ENCODE results near the gene ERBB2. TPM values are rescaled to one million over a fixed set of nuclear protein-coding genes. Genes with fewer than 3 reads are reported as not detected.
A peak's percentile ranks its signal among the peaks of the same experiment; 100 is the strongest.

Gene ERBB2
- total and polyA plus RNA-seq, 2 of the 13 experiments (the other 11 are each of a cell fraction or from before 2014, with no cell fraction given), result 57.7 to 64.1 TPM

- TF ChIP-seq, protein P1, sequence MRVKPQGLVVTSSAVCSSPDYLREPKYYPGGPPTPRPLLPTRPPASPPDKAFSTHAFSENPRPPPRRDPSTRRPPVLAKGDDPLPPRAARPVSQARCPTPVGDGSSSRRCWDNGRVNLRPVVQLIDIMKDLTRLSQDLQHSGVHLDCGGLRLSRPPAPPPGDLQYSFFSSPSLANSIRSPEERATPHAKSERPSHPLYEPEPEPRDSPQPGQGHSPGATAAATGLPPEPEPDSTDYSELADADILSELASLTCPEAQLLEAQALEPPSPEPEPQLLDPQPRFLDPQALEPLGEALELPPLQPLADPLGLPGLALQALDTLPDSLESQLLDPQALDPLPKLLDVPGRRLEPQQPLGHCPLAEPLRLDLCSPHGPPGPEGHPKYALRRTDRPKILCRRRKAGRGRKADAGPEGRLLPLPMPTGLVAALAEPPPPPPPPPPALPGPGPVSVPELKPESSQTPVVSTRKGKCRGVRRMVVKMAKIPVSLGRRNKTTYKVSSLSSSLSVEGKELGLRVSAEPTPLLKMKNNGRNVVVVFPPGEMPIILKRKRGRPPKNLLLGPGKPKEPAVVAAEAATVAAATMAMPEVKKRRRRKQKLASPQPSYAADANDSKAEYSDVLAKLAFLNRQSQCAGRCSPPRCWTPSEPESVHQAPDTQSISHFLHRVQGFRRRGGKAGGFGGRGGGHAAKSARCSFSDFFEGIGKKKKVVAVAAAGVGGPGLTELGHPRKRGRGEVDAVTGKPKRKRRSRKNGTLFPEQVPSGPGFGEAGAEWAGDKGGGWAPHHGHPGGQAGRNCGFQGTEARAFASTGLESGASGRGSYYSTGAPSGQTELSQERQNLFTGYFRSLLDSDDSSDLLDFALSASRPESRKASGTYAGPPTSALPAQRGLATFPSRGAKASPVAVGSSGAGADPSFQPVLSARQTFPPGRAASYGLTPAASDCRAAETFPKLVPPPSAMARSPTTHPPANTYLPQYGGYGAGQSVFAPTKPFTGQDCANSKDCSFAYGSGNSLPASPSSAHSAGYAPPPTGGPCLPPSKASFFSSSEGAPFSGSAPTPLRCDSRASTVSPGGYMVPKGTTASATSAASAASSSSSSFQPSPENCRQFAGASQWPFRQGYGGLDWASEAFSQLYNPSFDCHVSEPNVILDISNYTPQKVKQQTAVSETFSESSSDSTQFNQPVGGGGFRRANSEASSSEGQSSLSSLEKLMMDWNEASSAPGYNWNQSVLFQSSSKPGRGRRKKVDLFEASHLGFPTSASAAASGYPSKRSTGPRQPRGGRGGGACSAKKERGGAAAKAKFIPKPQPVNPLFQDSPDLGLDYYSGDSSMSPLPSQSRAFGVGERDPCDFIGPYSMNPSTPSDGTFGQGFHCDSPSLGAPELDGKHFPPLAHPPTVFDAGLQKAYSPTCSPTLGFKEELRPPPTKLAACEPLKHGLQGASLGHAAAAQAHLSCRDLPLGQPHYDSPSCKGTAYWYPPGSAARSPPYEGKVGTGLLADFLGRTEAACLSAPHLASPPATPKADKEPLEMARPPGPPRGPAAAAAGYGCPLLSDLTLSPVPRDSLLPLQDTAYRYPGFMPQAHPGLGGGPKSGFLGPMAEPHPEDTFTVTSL (CRISPR knock-in tag; IDR thresholded peaks at IDR 0.05; ENCODE audit: borderline replicate concordance), result no peak
Observed at GRCh38 chr17:39669897-39670735, 29.7 kb upstream of the ERBB2 start (continued).

- intact Hi-C loops (cut with micrococcal nuclease; ENCODE audit: unreplicated experiment) (loop anchor here (5.0 kb wide), 1 partner anchor 82 kb away; no protein-coding TSS in a partner anchor), in situ Hi-C loops (cut with HindIII; ENCODE audit: extremely low pct_ligation_motif_present, low pct_unique_long_range_greater_than_20kb) (loop anchor here (5.0 kb wide), 2 partner anchors 48 to 82 kb away; no protein-coding TSS in a partner anchor)
- no peak for DNase-seq (ENCODE audit: low spot score)
- peaks cover 11 to 49% of the 10 kb centered on the region in 2 experiments for H3K27me3 ChIP-seq (ENCODE audit: control insufficient read depth in 1 of 2, insufficient read depth in 2 of 2, low read length in 2 of 2)
- no peaks in the 10 kb centered on the region for H4K20me1 ChIP-seq (ENCODE audit: insufficient read depth, low read length)
- no peak for ATAC-seq
- H3K27ac ChIP-seq (ENCODE audit: extremely low read length, insufficient read depth, low read length), result no peak overlapping the region
- H3K79me2 ChIP-seq (ENCODE audit: insufficient read depth, low read length), result no peaks in the 10 kb centered on the region
- no peak overlapping the region for H2AFZ ChIP-seq (ENCODE audit: low read length)
- no peak overlapping the region for H3K9ac ChIP-seq (ENCODE audit: insufficient read depth, low read depth, low read length)
- FAIRE-seq, result no peak
- TF ChIP-seq MTERF4 (CRISPR knock-in tag; IDR thresholded peaks at IDR 0.05) (no peak), CTCF (CRISPR knock-in tag; IDR thresholded peaks at IDR 0.05) (0 out of 2 replicates have a peak, but pooled peaks have one; percentile 2), ZNF350 (CRISPR knock-in tag; IDR thresholded peaks at IDR 0.05; ENCODE audit: borderline replicate concordance, low read depth) (no peak), ZBTB33 (CRISPR knock-in tag; IDR thresholded peaks at IDR 0.05) (no peak)
- TF ChIP-seq, protein P2, sequence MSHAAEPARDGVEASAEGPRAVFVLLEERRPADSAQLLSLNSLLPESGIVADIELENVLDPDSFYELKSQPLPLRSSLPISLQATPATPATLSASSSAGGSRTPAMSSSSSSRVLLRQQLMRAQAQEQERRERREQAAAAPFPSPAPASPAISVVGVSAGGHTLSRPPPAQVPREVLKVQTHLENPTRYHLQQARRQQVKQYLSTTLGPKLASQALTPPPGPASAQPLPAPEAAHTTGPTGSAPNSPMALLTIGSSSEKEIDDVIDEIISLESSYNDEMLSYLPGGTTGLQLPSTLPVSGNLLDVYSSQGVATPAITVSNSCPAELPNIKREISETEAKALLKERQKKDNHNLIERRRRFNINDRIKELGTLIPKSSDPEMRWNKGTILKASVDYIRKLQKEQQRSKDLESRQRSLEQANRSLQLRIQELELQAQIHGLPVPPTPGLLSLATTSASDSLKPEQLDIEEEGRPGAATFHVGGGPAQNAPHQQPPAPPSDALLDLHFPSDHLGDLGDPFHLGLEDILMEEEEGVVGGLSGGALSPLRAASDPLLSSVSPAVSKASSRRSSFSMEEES (CRISPR knock-in tag; IDR thresholded peaks at IDR 0.05), result peak; percentile 14; the same call in 1 of the 2 replicates
- H3K4me2 ChIP-seq (ENCODE audit: low read depth, low read length), result no peak overlapping the region
- no TSS peak for BruUV-seq (replicated peaks)
- WGBS (ENCODE audit: low lambda C conversion rate), result 32% methylated on average over 4 of the region's 4 CpGs
- H3K4me3 ChIP-seq (replicated peaks in 1 of 3; ENCODE audit: insufficient read depth in 1 of 3, low read depth in 2 of 3, low read length in 3 of 3), result no peak overlapping the region
- ChIA-PET CTCF (ENCODE audit: low intra/inter-chr PET ratio, low total read pairs) (interaction anchor here (1.7 to 8.5 kb wide), 2 partner anchors 49 to 123 kb away, joined by 4 to 136 read pairs; no protein-coding TSS in a partner anchor), POLR2A (interaction anchor here (1.2 to 9.4 kb wide), 9 partner anchors 17 to 59 kb away, joined by 3 to 96 read pairs (median 9); partner anchors contain the start of genes ERBB2, MIEN1 and PGAP3)
- H3K4me1 ChIP-seq (ENCODE audit: insufficient read depth, low read length), result peaks cover 77% of the 10 kb centered on the region
- H3K36me3 ChIP-seq (replicated peaks in 1 of 2; ENCODE audit: control insufficient read depth in 1 of 2, insufficient read depth in 2 of 2, low read length in 2 of 2), result no peaks in the 10 kb centered on the region
- H3K9me3 ChIP-seq (ENCODE audit: low read length), result no peaks in the 10 kb centered on the region
Observed at GRCh38 chr17:39670746-39671145, 29.1 kb upstream of the ERBB2 start.
